Upper lobe of right lung (tissue), 1 donor: ENCODE measurements around the gene KMT2D. TPM values are rescaled to one million over a fixed set of nuclear protein-coding genes. Genes with fewer than 3 reads are reported as not detected.
A peak's percentile ranks its signal among the peaks of the same experiment; 100 is the strongest.

ENCODE experiments used
- ATAC-seq: fragments of 200-7000 bp; cut with Tn5 transposase; one replicate; pipeline ENCODE4 v1.9.1; 2020; ENCODE audit warnings: mild to moderate bottlenecking, moderate library complexity
- DNase-seq: peaks from one replicate; pipeline ENCODE4 v3.0.0-alpha.2; 2020
- H3K27ac ChIP-seq: fragments of 200-600 bp; one replicate; pipeline ENCODE4 v1.8.0; 2022
- H3K27me3 ChIP-seq: fragments of 200-600 bp; one replicate; pipeline ENCODE4 v1.8.0; 2022; ENCODE audit warnings: mild to moderate bottlenecking
- H3K36me3 ChIP-seq: fragments of 200-600 bp; one replicate; pipeline ENCODE4 v1.8.0; 2022
- H3K4me1 ChIP-seq: fragments of 200-600 bp; one replicate; pipeline ENCODE4 v1.8.0; 2022
- H3K4me3 ChIP-seq: fragments of 200-600 bp; one replicate; pipeline ENCODE4 v1.8.0; 2022; ENCODE audit warnings: mild to moderate bottlenecking
- H3K9me3 ChIP-seq: fragments of 200-600 bp; one replicate; pipeline ENCODE4 v1.8.0; 2022
- CTCF ChIP-seq: fragments of 200-600 bp; IDR thresholded peaks from one replicate; pipeline ENCODE4 v1.8.0; 2022; ENCODE audit warnings: antibody characterized with exemption
- intact Hi-C: fragments of 100-400 bp; cut with DNase I; formaldehyde crosslinking; loops from one replicate; pipeline ENCODE4 v1.11.0; 2022
- total RNA-seq: library from RNA; stranded (reverse); fragmentation: NEBNext Ultra II Directional; extraction: Animal tissue kit (Norgen Biotek cat#: 25700); gene quantifications from one replicate; pipeline ENCODE4 v1.2.1, GENCODE V29; 2021
- donor health status: DM: no; HTN: yes; CAD: no; lungs with severe emphysema.

The KMT2D gene
- total RNA-seq, 1 donor from 2014 or later, result 102 TPM

GRCh38 chr12:49020441-49020840 is 40.2 kb downstream of the KMT2D start:
- Histone ChIP-seq H3K4me3 (no peak overlapping the region), H3K4me1 (peaks cover 13% of the 10 kb centered on the region), H3K36me3 (peaks cover 45% of the 10 kb centered on the region), H3K27ac (no peak overlapping the region), H3K9me3 (no peaks in the 10 kb centered on the region), H3K27me3 (no peaks in the 10 kb centered on the region)
- intact Hi-C loops, result no loop called here
- DNase-seq, result no peak
- no peak for ATAC-seq
- TF ChIP-seq CTCF, result no peak

GRCh38 chr12:49019443-49020324 is 40.9 kb downstream of the KMT2D start:
- Histone ChIP-seq H3K27me3 (no peaks in the 10 kb centered on the region), H3K4me3 (peak overlapping the region; percentile 94), H3K36me3 (peaks cover 38% of the 10 kb centered on the region), H3K27ac (peak overlapping the region; percentile 97), H3K4me1 (peaks cover 13% of the 10 kb centered on the region), H3K9me3 (no peaks in the 10 kb centered on the region)
- ATAC-seq, result peak; percentile 2
- peak; percentile 12 for TF ChIP-seq CTCF
- intact Hi-C loops, result no loop called here
- no peak for DNase-seq

GRCh38 chr12:49019120-49019430 is 41.5 kb downstream of the KMT2D start:
- no peak for TF ChIP-seq CTCF
- Histone ChIP-seq H3K27me3 (no peaks in the 10 kb centered on the region), H3K36me3 (peaks cover 32% of the 10 kb centered on the region), H3K27ac (peak overlapping the region; percentile 97), H3K4me1 (peaks cover 13% of the 10 kb centered on the region), H3K4me3 (peak overlapping the region; percentile 94), H3K9me3 (no peaks in the 10 kb centered on the region)
- intact Hi-C loops, result no loop called here
- ATAC-seq (peak; percentile 8), DNase-seq (no peak)

GRCh38 chr12:49018261-49019119 is 42.1 kb downstream of the KMT2D start, which contains the start of gene PRKAG1:
Gene PRKAG1 (minus strand): TSS chr12:49018776. CDS start chr12:49018740, 36 bp downstream.
- peak; percentile 57 for TF ChIP-seq CTCF
- Histone ChIP-seq H3K36me3 (peaks cover 26% of the 10 kb centered on the region), H3K27me3 (no peaks in the 10 kb centered on the region), H3K9me3 (no peaks in the 10 kb centered on the region), H3K4me1 (peaks cover 13% of the 10 kb centered on the region), H3K27ac (peak within 1 kb of the TSS; percentile 97), H3K4me3 (peak within 1 kb of the TSS; percentile 94)
- ATAC-seq, result peak; percentile 96
- peak; percentile 98 for DNase-seq
- intact Hi-C loops, result no loop called here

GRCh38 chr12:49017891-49018260 is 42.7 kb downstream of the KMT2D start:
- Histone ChIP-seq H3K4me3 (peak overlapping the region; percentile 94), H3K9me3 (no peaks in the 10 kb centered on the region), H3K27ac (peak overlapping the region; percentile 97), H3K36me3 (peaks cover 21% of the 10 kb centered on the region), H3K4me1 (peaks cover 13% of the 10 kb centered on the region), H3K27me3 (no peaks in the 10 kb centered on the region)
- DNase-seq (no peak), ATAC-seq (peak; percentile 15)
- intact Hi-C loops, result no loop called here
- no peak for TF ChIP-seq CTCF
